DMS 273 treated with DMSO at 0.1 percent for 48 hours (cell line): Measurements from ENCODE around the gene FOXP2.

Experiments
- DNase-seq: peaks from one replicate; lab custom pipeline; 2025; lab: John Stamatoyannopoulos, UW

Gene FOXP2

DNA sequence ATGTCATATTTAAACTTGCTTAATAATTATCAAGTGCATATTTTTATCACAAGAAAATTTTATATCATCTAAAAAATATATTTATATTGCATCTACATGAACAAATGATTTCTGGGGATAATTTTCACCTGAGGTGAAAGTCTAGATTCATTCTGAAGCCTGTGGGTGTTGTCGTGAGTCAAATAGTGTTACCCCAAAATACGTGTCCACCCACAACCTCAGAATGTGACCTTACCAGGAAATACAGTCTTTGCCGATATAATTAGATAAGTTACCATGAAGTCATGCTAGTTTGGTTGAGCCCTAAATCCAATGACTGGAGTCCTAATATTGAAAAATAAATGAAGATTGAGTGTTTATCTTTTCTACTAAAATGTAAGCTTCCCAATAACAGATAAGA lies 304.2 kb downstream of the FOXP2 start:
- no peak for DNase-seq

- DNase-seq: no peak
Measured at GRCh38 chr7:114720725-114721124, 306.1 kb downstream of the FOXP2 start.

DNA sequence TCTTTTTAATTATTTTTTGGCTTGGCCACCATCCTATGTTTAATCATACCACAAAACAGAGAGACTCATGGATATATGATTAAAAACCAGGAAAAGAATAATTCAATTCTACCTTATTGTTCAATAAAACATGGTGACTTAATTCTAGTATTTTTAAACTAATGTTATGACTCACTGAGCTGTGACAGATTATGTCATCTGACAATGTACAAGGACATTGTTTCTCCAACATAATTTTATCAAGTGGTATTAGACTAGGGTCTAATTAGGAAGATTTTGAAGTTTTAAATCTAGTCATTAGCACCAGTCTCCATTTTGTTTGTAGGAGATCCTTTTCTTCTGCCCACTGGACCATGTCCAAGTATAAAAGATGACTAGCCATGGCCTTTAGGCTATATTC lies 307.9 kb downstream of the FOXP2 start:
- DNase-seq: no peak

DNA sequence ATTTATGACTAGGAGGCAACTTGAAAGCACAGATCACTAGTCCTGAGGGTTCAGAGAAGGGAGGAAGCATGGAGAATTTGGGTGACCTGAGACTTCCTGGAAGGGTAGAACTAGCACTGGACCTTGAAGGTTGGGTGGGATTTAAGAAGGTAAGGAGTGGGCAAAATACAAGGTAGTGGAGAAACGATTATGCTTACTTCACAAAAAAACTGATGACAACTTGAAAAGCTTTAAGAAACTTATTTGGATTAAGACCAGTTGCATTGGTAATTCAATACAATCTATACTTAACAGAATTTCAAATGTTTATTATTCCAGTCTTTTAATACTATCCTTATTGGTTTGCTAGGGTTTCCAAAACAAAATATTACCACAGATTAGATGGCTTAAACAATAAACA lies 308.7 kb downstream of the FOXP2 start:
- DNase-seq: no peak

DNA sequence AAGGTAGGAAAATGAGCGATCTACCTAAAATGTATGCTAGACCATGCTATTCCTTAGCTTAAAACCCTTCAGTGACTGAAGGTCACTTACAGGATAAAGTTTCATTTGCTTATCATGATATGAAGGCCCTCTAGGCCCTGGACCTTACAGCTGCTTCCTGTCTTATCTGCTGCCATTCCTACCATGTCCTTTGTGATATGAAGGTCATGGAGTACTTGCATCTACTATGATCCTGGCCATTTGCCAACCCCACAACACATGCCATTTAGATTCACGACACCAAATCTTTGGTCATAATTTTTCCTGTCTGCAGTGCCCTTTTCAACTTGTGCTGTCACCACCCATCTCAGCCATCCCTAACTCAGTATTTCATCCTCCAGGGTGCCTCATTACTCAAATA lies 325.5 kb downstream of the FOXP2 start:
- DNase-seq: no peak

DNA sequence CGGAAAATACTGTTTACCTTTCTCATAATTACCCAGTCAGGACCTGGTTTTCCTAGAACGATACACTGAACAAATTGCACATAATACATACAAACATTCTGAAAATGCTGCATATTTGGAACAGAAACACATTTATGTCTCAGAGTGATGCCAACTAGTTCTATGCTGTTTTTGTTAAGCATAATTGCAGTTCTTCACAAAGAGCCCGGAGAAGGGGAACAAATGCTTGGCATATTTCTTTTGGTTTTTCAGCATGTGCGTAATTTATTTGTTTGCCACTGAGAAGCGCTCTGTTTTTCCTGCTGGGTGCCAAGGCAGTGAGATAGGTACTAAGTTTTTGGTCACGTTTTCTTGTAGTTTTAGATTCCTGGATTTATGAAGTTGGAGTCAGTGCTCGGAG lies 326.3 kb downstream of the FOXP2 start:
- no peak for DNase-seq

- DNase-seq: no peak
Measured at GRCh38 chr7:114741911-114742310, 327.3 kb downstream of the FOXP2 start.
